ENCODE data around the gene SHISAL1. TPM values are rescaled to one million over a fixed set of nuclear protein-coding genes. Genes with fewer than 3 reads are reported as not detected.

Gene SHISAL1
- total RNA-seq, 2 experiments from 2014 or later: not detected

DNA sequence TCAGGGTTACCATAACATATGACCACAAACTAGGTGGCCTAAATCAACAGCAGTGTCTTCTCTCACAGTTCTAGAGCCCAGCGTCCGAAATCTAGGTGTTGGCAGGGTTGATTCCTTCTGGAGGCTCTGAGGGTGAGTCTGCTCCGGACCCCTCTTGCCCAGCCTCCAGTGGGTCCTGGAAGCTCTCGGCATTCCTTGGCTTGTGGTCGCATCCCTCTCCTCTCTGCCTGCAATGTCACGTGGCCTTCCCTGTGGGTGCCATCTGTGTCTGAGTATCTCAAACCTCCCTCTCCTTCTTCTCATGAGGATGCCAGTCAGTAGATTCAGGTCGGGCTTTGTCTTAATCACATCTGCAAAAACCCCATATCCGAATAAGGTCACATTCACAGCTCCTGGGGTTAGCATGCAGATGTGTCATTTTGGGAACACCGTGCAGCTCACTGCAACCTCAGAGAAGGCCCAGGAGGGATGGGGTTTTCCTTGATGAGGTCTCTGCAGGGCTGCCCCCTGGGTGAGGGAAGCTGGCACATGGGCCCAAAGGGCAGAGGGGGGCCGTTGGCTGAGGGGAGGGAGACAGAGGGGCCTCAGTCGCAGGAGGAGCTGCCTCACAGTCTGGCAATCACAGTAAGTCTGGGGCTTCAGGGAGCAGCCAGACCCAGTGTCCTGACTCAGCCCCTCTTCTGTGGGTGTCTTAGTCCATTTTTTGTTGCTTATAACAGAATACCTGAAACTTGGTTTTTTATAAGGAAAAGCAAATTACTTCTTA is 90.9 kb downstream of the SHISAL1 start:
- H3K27me3 Mint-ChIP-seq: peaks cover 7% of the 10 kb centered on the region
- no peaks in the 10 kb centered on the region for H3K4me1 Mint-ChIP-seq
- POLR2A ChIA-PET: no interaction called here
- no peaks in the 10 kb centered on the region for H3K9me3 Mint-ChIP-seq
- no peak overlapping the region for H3K27ac Mint-ChIP-seq
- no peak for ATAC-seq (ENCODE audit: low read depth)
- no peak for DNase-seq
- H3K36me3 Mint-ChIP-seq: no peaks in the 10 kb centered on the region
- H3K4me3 Mint-ChIP-seq: no peak overlapping the region

DNA sequence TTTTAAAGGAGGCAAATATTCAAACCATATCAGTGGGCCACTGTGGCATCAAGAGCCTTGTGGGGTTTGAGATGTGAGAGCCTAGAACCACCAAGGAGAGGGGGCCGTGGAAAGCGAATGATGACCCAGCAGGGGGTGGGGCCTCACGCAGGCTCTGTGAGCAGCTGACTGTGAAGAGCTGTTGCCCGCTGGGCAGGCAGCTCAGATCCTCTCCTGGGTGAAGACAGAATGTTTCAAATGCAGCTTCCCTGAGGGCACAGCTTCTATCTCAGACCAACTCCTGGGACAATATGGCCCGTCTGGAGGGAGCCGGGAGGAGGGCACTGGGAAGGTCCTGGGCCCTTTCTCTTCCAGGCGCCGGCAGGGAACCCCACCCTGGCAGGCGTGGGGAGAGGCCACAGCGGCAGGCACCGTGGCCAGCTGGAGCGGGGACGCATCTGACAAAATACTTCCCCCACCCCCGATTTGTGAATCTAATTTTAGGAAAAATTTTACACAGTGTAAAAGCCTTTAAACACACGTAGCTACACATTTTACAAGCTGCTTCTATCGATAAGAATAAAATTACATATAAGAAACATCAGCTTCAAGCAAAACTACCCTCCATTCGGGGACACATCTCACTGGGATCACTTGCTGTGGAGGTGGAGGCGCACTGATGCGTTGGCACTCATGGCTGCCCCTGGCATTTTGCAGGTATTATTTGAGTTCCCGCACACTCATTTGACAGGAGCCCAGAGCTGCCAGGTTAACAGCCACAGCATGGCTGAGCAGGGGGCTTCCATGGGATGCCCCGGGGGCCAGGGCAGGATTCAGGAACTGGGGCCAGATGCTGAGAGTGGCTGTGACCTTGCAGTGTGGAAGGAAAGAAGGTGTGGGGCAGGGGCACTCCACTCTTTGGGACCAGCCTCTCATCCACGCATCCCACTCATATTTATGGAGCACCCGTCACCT is 91.7 kb downstream of the SHISAL1 start:
- H3K4me3 Mint-ChIP-seq: no peak overlapping the region
- POLR2A ChIA-PET: no interaction called here
- ATAC-seq (ENCODE audit: low read depth) (no peak), DNase-seq (no peak)
- H3K4me1 Mint-ChIP-seq: no peaks in the 10 kb centered on the region
- no peak overlapping the region for H3K27ac Mint-ChIP-seq
- H3K9me3 Mint-ChIP-seq: no peaks in the 10 kb centered on the region
- H3K36me3 Mint-ChIP-seq: peaks cover 2% of the 10 kb centered on the region
- peaks cover 7% of the 10 kb centered on the region for H3K27me3 Mint-ChIP-seq

DNA sequence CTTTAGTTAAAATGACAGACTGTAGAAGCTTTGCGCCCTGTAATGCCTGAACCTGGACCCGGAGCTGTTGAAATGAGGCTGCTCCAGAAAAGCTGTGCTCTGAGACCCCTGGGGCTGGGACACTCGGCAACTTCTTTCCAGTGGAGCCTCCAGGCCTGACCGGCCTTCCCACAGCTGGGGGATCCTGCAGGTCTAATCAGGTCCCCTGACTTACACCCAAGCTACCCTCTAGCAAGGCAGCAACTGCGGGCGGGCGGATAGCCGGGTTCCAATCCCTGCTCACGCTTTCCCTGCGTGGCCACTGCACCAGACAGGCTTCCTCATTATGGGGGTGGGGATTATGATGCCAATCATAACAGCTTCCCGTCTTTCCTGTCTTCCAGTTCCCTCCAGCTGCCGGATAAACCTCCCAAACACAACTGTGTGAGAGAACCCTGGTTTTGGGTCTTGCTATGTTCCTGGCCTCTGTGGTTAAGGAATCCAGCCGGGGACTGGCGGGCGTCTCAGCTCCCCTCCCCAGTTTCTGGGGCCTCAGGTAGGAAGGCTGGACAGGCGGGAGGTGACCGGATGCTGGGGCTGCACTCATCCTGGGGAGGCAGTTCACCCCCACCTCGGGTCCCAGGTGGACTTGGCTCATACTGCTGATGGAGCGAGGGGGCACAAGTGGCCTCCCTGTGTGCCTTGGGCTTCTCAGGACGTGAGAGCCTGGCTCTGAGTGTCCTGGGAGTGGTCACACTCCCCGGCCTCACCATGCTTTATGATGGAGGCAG is 93.5 kb downstream of the SHISAL1 start:
- ATAC-seq (ENCODE audit: low read depth) (no peak), DNase-seq (no peak)
- Mint-ChIP-seq H3K4me1 (no peaks in the 10 kb centered on the region), H3K27me3 (no peaks in the 10 kb centered on the region), H3K36me3 (peaks cover 2% of the 10 kb centered on the region), H3K9me3 (no peaks in the 10 kb centered on the region), H3K4me3 (no peak overlapping the region), H3K27ac (no peak overlapping the region)
- POLR2A ChIA-PET: no interaction called here

DNA sequence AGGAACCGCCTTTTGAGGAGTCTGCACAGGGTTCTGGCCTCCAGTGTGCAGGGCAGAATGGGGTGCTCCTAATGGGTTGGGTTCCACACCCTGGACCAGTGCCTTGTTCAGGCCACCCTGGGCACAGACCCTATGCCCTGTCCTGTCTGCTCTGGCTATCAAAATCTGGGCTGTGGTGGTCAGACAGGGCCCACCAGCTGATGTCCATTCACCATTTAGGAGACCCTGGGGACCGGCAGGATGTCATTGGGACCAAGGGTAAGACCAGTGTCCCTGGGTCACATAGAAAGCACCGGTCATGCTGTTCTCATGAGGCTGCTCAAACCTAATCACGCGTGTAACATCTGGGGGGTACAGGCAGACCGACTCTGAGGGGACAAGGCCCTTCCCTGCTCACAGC is 94.7 kb downstream of the SHISAL1 start:
- Mint-ChIP-seq H3K4me3 (no peak overlapping the region), H3K36me3 (peaks cover 2% of the 10 kb centered on the region), H3K27ac (no peak overlapping the region), H3K27me3 (no peaks in the 10 kb centered on the region), H3K4me1 (no peaks in the 10 kb centered on the region), H3K9me3 (no peaks in the 10 kb centered on the region)
- DNase-seq (no peak), ATAC-seq (ENCODE audit: low read depth) (no peak)
- POLR2A ChIA-PET: no interaction called here

DNA sequence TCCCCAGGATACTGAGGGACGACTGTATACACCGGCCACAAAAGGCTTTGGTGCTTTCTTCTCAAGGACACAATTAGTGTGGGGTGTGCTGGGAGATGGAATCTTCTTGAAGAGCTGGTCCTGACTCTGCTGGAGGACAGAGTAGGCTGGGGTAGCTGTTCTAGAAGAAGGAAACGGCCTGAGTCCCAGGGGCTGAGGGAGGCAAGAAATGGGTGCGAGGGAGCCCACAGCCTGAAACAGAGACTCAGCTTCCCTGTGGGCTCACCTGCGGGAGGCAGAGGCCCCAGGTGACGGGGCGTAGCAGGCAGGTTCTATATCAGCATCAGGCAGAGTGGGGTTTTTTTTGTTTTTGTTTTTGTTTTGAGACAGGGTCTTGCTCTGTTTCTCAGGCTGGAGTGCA is 95.4 kb downstream of the SHISAL1 start:
- ATAC-seq (ENCODE audit: low read depth) (no peak), DNase-seq (no peak)
- no peak overlapping the region for H3K4me3 Mint-ChIP-seq
- peaks cover 2% of the 10 kb centered on the region for H3K36me3 Mint-ChIP-seq
- H3K4me1 Mint-ChIP-seq: no peaks in the 10 kb centered on the region
- POLR2A ChIA-PET: no interaction called here
- H3K9me3 Mint-ChIP-seq: no peaks in the 10 kb centered on the region
- H3K27ac Mint-ChIP-seq: no peak overlapping the region
- no peaks in the 10 kb centered on the region for H3K27me3 Mint-ChIP-seq

DNA sequence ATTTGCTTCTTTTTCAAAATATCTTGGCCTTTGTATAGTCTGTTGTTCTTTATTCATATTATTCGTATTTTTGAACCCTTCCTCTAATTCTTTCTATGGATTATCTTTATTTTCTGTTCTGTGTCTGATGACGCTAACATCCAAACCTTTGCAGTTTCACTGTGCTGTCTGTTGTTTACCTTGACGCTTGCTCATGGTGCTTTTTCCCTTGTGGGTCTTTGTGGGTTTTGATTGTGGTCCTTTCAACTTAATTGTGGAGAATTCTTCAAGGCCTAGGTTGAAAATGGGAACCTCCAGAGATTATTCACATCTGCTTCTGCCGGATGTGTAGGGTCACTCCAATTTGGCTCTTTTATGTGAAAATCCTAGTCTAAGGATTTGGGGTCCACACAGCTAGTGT is 97.5 kb downstream of the SHISAL1 start:
- POLR2A ChIA-PET: no interaction called here
- Mint-ChIP-seq H3K4me3 (no peak overlapping the region), H3K36me3 (peaks cover 4% of the 10 kb centered on the region), H3K27me3 (no peaks in the 10 kb centered on the region), H3K9me3 (no peaks in the 10 kb centered on the region), H3K4me1 (no peaks in the 10 kb centered on the region), H3K27ac (no peak overlapping the region)
- ATAC-seq (ENCODE audit: low read depth): no peak
- DNase-seq: no peak

DNA sequence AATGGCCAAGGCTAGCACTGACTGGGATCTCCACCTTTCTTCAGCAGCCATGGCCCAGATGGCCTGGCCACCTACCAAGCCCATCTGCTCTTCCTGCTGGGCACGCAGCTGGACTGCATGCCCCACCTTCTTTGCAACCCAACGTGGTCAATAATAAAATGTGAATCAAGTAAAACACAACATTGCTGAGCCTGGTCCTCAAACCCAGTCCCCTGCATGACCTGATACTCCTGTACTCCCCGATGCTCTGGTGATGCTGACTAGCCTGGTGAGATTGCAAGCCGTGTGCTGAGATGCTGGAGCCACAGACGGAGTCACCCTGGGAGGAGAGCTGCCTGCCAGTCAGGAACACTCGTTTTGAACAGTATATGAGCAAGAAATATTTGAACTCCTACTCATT is 98.0 kb downstream of the SHISAL1 start:
- peaks cover 4% of the 10 kb centered on the region for H3K4me1 Mint-ChIP-seq

DNA sequence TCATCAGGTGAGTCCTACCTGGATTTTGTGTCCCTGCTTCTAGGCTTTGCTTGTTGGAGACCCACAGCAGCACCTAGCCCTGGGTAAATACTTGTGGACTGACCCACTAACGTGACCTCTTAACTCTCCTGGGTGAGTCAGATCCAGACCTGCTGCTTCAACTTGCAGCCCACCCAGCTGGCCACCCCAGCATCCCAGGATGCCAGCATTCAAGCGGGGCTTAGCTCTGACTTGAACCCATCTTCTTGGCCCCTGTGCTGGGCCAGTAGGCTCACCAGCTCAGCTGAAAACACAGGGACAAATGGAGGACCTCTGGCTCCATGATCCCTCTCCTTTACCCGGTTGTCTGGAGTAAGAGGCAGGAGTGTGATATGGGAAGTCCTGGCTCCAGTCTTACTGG is 98.6 kb downstream of the SHISAL1 start:
- Mint-ChIP-seq H3K36me3 (peaks cover 13% of the 10 kb centered on the region), H3K4me1 (peaks cover 8% of the 10 kb centered on the region), H3K4me3 (no peak overlapping the region), H3K9me3 (peaks cover 3% of the 10 kb centered on the region), H3K27ac (no peak overlapping the region), H3K27me3 (no peaks in the 10 kb centered on the region)
- POLR2A ChIA-PET: no interaction called here
- ATAC-seq (ENCODE audit: low read depth) (no peak), DNase-seq (no peak)

More for the DNA sequence above, 98.0 kb downstream of the SHISAL1 start:
- Mint-ChIP-seq H3K36me3 (peaks cover 8% of the 10 kb centered on the region), H3K9me3 (no peaks in the 10 kb centered on the region), H3K4me3 (no peak overlapping the region), H3K27ac (no peak overlapping the region), H3K27me3 (no peaks in the 10 kb centered on the region)
- no peak for DNase-seq
- POLR2A ChIA-PET: no interaction called here
- no peak for ATAC-seq (ENCODE audit: low read depth)

DNA sequence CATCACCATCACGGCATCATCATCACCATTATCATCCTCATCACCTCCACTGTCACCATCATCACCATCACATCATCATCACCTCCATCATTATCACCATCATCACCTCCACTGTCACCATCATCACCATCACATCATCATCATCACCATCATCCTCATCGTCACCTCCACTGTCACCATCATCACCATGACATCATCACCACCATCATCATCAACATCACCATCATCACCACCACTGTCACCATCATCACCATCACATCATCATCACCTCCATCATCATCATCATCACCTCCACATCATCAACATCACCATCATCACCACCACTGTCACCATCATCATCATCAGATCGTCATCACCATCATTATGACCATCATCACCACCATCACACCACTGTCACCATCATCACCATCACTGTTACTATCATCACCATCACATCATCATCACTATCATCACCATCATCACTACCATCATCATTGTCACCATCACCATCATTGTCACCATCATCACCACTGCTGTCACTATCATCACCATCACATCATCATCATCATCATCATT is 99.2 kb downstream of the SHISAL1 start:
- Mint-ChIP-seq H3K4me3 (no peak overlapping the region), H3K36me3 (peaks cover 17% of the 10 kb centered on the region), H3K27ac (no peak overlapping the region), H3K4me1 (peaks cover 8% of the 10 kb centered on the region), H3K9me3 (peaks cover 5% of the 10 kb centered on the region), H3K27me3 (no peaks in the 10 kb centered on the region)
- ATAC-seq (ENCODE audit: low read depth) (no peak), DNase-seq (no peak)
- POLR2A ChIA-PET: no interaction called here

DNA sequence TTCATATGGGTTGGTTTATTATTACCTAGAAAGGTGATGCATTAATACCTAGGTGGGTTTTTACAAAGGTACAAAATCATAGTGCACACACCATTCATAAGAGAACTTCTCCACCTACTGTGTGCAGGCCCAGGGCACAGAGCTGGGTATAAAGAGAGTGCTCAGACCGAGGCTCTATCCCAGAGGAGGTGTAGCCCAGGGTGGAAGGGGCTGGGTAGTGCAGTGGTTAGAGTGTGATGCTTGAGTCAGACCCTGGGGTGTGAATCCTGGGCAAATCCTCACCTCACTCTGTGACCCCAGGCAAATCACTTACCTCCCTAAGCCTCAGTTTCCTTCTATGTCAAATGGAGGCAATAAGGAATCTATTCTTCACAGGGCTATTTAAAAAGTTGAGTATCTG is 99.8 kb downstream of the SHISAL1 start:
- H3K9me3 Mint-ChIP-seq: peaks cover 5% of the 10 kb centered on the region
- H3K27ac Mint-ChIP-seq: no peak overlapping the region
- peaks cover 8% of the 10 kb centered on the region for H3K4me1 Mint-ChIP-seq
- ATAC-seq (ENCODE audit: low read depth) (no peak), DNase-seq (no peak)
- POLR2A ChIA-PET: no interaction called here
- H3K4me3 Mint-ChIP-seq: no peak overlapping the region
- H3K27me3 Mint-ChIP-seq: no peaks in the 10 kb centered on the region
- H3K36me3 Mint-ChIP-seq: peaks cover 21% of the 10 kb centered on the region

DNA sequence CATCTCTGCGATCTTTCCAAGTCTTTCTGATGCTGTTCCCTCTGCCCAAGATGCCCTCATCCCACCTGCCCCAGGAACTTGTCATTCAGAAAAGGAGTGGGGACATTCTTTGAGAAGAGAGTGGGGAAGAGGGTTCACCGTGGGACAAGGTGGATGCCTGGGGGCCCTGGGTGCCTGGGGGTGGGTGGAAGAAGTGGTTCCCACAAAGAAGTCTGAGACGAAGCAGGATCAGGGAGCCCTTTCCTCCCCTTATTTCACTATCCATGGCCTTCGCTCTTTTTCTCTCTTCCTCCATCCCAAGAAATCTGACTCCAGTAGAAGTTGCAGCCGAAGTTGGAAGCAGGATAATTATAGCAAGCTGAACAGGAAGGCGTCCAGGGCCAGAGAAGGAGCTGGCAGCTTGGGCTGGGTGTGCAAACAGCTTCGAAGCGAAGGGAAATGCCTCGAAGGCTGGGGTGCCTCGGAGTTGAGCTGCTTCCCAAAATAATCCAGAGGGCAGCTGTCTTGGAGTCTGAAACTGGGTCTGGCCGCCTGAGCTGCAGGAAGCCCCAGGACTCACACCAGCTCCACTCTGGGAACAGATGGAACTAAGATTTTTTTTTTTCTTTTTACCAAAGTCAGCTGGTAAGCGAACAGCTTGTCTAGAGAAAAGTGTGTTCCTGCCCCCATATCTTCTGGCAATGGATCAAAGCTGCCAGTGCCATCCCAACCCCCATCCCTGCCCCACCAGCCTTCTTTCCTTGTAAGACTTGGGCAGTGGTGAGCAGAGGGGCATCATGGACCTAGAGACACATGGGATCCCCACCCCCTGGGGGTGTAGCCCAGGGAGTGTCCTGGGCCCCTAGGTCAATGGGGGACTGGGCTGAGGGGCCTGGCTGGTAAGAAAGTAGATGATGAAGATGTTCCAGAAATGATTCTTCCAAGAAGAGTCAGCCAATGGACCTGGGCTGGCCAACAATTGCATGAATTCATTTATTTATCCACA is 100.5 kb downstream of the SHISAL1 start:
- POLR2A ChIA-PET: interaction anchor here (0.9 kb wide), 1 partner anchor 29 kb away, joined by 3 read pairs; no protein-coding TSS in a partner anchor
- Mint-ChIP-seq H3K9me3 (peaks cover 5% of the 10 kb centered on the region), H3K27ac (no peak overlapping the region), H3K36me3 (peaks cover 21% of the 10 kb centered on the region), H3K4me1 (peaks cover 8% of the 10 kb centered on the region), H3K27me3 (no peaks in the 10 kb centered on the region), H3K4me3 (no peak overlapping the region)
- ATAC-seq (ENCODE audit: low read depth) (no peak), DNase-seq (no peak)

DNA sequence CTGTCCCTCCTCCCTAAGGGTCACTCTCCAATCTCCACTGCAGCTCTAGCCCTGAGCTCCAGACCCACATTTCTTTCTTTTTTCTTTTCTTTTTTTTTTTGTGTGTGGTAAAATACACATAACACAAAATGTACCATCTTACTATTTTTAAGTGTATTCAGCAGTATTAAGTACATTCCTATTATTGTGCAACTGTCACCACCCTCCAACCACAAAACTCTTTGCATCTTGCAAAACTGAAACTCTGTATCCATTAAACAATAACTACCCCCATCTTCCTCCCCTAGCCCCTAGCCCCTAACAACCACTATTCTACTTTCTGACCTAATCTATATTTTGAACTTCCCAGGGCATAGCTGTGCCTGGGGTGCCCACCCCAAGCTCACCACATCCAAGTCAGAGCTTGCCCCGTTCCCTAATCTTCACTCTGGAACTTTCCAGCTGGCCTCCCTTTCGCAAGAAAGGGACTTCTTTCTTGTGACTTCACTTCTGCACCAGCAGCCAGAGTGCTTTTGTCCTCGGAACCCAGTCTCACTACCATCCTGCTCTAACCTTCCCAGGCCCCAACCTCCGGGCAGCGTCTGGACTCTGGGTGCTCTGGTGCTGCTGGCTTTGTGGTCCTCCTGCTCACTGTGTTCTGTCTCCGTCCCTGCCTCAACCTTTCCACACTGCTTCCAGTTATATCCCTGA is 101.3 kb downstream of the SHISAL1 start:
- Mint-ChIP-seq H3K9me3 (peaks cover 5% of the 10 kb centered on the region), H3K36me3 (peaks cover 19% of the 10 kb centered on the region), H3K4me3 (no peak overlapping the region), H3K27ac (no peak overlapping the region), H3K27me3 (no peaks in the 10 kb centered on the region), H3K4me1 (peaks cover 8% of the 10 kb centered on the region)
- no peak for DNase-seq
- POLR2A ChIA-PET: interaction anchor here (0.7 to 0.9 kb wide), 2 partner anchors 29 to 186 kb away, joined by 3 read pairs; no protein-coding TSS in a partner anchor
- ATAC-seq (ENCODE audit: low read depth): no peak

Measured in activated naive CD8-positive, alpha-beta T cell treated with anti-CD3 and anti-CD28 coated beads, Interleukin-2, amount 10 ng/mL, durations not matched to agents 7 days and 5 days (primary cell).